NCI-H460 (cell line): ENCODE measurements around the gene MED8. TPM values are rescaled to one million over a fixed set of nuclear protein-coding genes. Genes with fewer than 3 reads are reported as not detected.
A peak's percentile ranks its signal among the peaks of the same experiment; 100 is the strongest.

ENCODE experiments used
- DNase-seq: peaks from one replicate; pipeline ENCODE4 v3.0.0-alpha.2; 2016; ENCODE audit warnings: low read depth; ENCODE audit errors: extremely low read depth
- polyA plus RNA-seq: library from polyadenylated mRNA; depleted of rRNA; stranded (reverse); fragments of >200 nt; gene quantifications from 2 replicates; pipeline ENCODE4 v1.2.3, GENCODE V29; 2014; cell fraction: nucleus; rRNA removed
- total RNA-seq: library from RNA; depleted of rRNA; stranded (reverse); fragments of >200 nt; shearing (Covaris generic); gene quantifications from 2 replicates; pipeline ENCODE4 v1.2.3, GENCODE V29; 2014; rRNA removed

Gene MED8
- 48.2 and 50.4 TPM in 2 replicates for total RNA-seq
- 35.3 and 58.1 TPM in 2 replicates for polyA plus RNA-seq

GRCh38 chr1:43389326-43390313 lies at the start of gene MED8, which contains the start of gene SZT2:
Gene MED8, minus strand, starts transcription at chr1:43389800. Its CDS starts 36 bp downstream, at chr1:43389764.
Gene SZT2, plus strand, starts transcription at chr1:43389899. Its CDS starts 70 bp downstream, at chr1:43389969.
- DNase-seq, result peak; percentile 92

- DNase-seq, result no peak
These were observed 49.5 kb upstream of the MED8 start for GRCh38 chr1:43438953-43439581.

- DNase-seq, result no peak
These were observed 49.0 kb upstream of the MED8 start for GRCh38 chr1:43438576-43438952.

GRCh38 chr1:43438006-43438405 lies 48.4 kb upstream of the MED8 start:
- no peak for DNase-seq

GRCh38 chr1:43437031-43437973 lies 47.7 kb upstream of the MED8 start:
- DNase-seq, result no peak

- DNase-seq, result no peak
These were observed 46.8 kb upstream of the MED8 start for GRCh38 chr1:43436371-43436770.

- no peak for DNase-seq
These were observed 45.8 kb upstream of the MED8 start for GRCh38 chr1:43435146-43436145.

GRCh38 chr1:43434256-43434655 lies 44.7 kb upstream of the MED8 start:
- DNase-seq, result no peak

GRCh38 chr1:43432907-43433306 lies 43.3 kb upstream of the MED8 start:
- DNase-seq, result no peak

- no peak for DNase-seq
These were observed 42.7 kb upstream of the MED8 start for GRCh38 chr1:43432171-43432860.

GRCh38 chr1:43431676-43432075 lies 42.1 kb upstream of the MED8 start:
- no peak for DNase-seq

- DNase-seq, result no peak
These were observed 41.2 kb upstream of the MED8 start for GRCh38 chr1:43430831-43431230.

- no peak for DNase-seq
These were observed 38.3 kb upstream of the MED8 start for GRCh38 chr1:43427941-43428340.

- no peak for DNase-seq
These were observed 37.9 kb upstream of the MED8 start for GRCh38 chr1:43427524-43427923.

- DNase-seq, result no peak
These were observed 36.6 kb upstream of the MED8 start for GRCh38 chr1:43426221-43426620.

GRCh38 chr1:43425045-43425444 lies 35.4 kb upstream of the MED8 start:
- no peak for DNase-seq

GRCh38 chr1:43423672-43424550 lies 34.3 kb upstream of the MED8 start:
- no peak for DNase-seq
